Skeletal muscle satellite cell (primary cell): ENCODE data around the gene DKKL1.
A peak's percentile ranks its signal among the peaks of the same experiment; 100 is the strongest.

Experiments
- H3K27me3 ChIP-seq: 2 replicates; pipeline ENCODE4 v1.7.0; 2013; ENCODE audit warnings: low read length; ENCODE audit not compliant: control insufficient read depth, insufficient read depth
- H3K36me3 ChIP-seq: 2 replicates; pipeline ENCODE4 v1.7.0; 2013; ENCODE audit warnings: mild to moderate bottlenecking, control low read depth, low read length; ENCODE audit not compliant: insufficient read depth
- H3K4me1 ChIP-seq: 2 replicates; pipeline ENCODE4 v1.7.0; 2013; ENCODE audit warnings: low read length; ENCODE audit not compliant: control insufficient read depth, insufficient read depth
- H3K4me2 ChIP-seq: 2 replicates; pipeline ENCODE4 v1.7.0; 2013; ENCODE audit warnings: mild to moderate bottlenecking, low read length
- H3K4me3 ChIP-seq: 2 replicates; pipeline ENCODE4 v1.7.0; 2013; ENCODE audit warnings: low read length
- H3K9ac ChIP-seq: 2 replicates; pipeline ENCODE4 v1.7.0; 2013; ENCODE audit warnings: mild to moderate bottlenecking, low read depth, low read length, moderate library complexity
- H3K9me3 ChIP-seq: replicated peaks from 2 replicates; pipeline ENCODE4 v1.7.0; 2013; ENCODE audit warnings: mild to moderate bottlenecking, control low read depth, low read length

DKKL1 gene

GRCh38 chr19:49339301-49340068 is 24.2 kb upstream of the DKKL1 start:
- peak overlapping the region; percentile 37 for H3K4me2 ChIP-seq
- H3K4me1 ChIP-seq = peaks cover 15% of the 10 kb centered on the region
- H3K36me3 ChIP-seq = peaks cover 24% of the 10 kb centered on the region
- H3K4me3 ChIP-seq = peak overlapping the region; percentile 35
- no peaks in the 10 kb centered on the region for H3K27me3 ChIP-seq
- H3K9ac ChIP-seq = no peak overlapping the region
- H3K9me3 ChIP-seq = no peaks in the 10 kb centered on the region

GRCh38 chr19:49340069-49340864 is 23.4 kb upstream of the DKKL1 start:
- no peaks in the 10 kb centered on the region for H3K27me3 ChIP-seq
- no peak overlapping the region for H3K9ac ChIP-seq
- H3K36me3 ChIP-seq = peaks cover 32% of the 10 kb centered on the region
- peak overlapping the region; percentile 37 for H3K4me2 ChIP-seq
- H3K4me3 ChIP-seq = no peak overlapping the region
- H3K4me1 ChIP-seq = peaks cover 15% of the 10 kb centered on the region
- H3K9me3 ChIP-seq = no peaks in the 10 kb centered on the region

- no peak overlapping the region for H3K4me3 ChIP-seq
- no peak overlapping the region for H3K4me2 ChIP-seq
- peaks cover 35% of the 10 kb centered on the region for H3K36me3 ChIP-seq
- no peaks in the 10 kb centered on the region for H3K9me3 ChIP-seq
- H3K4me1 ChIP-seq = peaks cover 15% of the 10 kb centered on the region
- no peak overlapping the region for H3K9ac ChIP-seq
- H3K27me3 ChIP-seq = no peaks in the 10 kb centered on the region
Measured at GRCh38 chr19:49340865-49341718, 22.6 kb upstream of the DKKL1 start.

- Histone ChIP-seq H3K36me3 (peaks cover 46% of the 10 kb centered on the region), H3K9ac (no peak overlapping the region), H3K4me1 (peaks cover 15% of the 10 kb centered on the region), H3K9me3 (no peaks in the 10 kb centered on the region), H3K27me3 (no peaks in the 10 kb centered on the region), H3K4me3 (no peak overlapping the region), H3K4me2 (no peak overlapping the region)
Measured at GRCh38 chr19:49342291-49342721, 21.4 kb upstream of the DKKL1 start.

GRCh38 chr19:49343123-49343522 is 20.6 kb upstream of the DKKL1 start:
- Histone ChIP-seq H3K27me3 (no peaks in the 10 kb centered on the region), H3K36me3 (peaks cover 55% of the 10 kb centered on the region)

GRCh38 chr19:49344505-49345423 is 18.9 kb upstream of the DKKL1 start:
- no peaks in the 10 kb centered on the region for H3K9me3 ChIP-seq
- H3K4me2 ChIP-seq = no peak overlapping the region
- H3K36me3 ChIP-seq = peaks cover 62% of the 10 kb centered on the region
- H3K4me1 ChIP-seq = peaks cover 7% of the 10 kb centered on the region
- no peak overlapping the region for H3K4me3 ChIP-seq
- no peak overlapping the region for H3K9ac ChIP-seq
- no peaks in the 10 kb centered on the region for H3K27me3 ChIP-seq

More at GRCh38 chr19:49343123-49343522, 20.6 kb upstream of the DKKL1 start:
- H3K4me2 ChIP-seq = no peak overlapping the region
- peaks cover 15% of the 10 kb centered on the region for H3K4me1 ChIP-seq
- no peak overlapping the region for H3K9ac ChIP-seq
- no peaks in the 10 kb centered on the region for H3K9me3 ChIP-seq
- no peak overlapping the region for H3K4me3 ChIP-seq

- Histone ChIP-seq H3K4me3 (no peak overlapping the region), H3K4me2 (no peak overlapping the region), H3K9ac (no peak overlapping the region), H3K27me3 (no peaks in the 10 kb centered on the region), H3K36me3 (peaks cover 54% of the 10 kb centered on the region), H3K4me1 (no peaks in the 10 kb centered on the region), H3K9me3 (no peaks in the 10 kb centered on the region)
Measured at GRCh38 chr19:49347191-49347590, 16.5 kb upstream of the DKKL1 start.

- no peaks in the 10 kb centered on the region for H3K4me1 ChIP-seq
- H3K4me2 ChIP-seq = no peak overlapping the region
- H3K36me3 ChIP-seq = peaks cover 48% of the 10 kb centered on the region
- no peak overlapping the region for H3K4me3 ChIP-seq
- no peaks in the 10 kb centered on the region for H3K9me3 ChIP-seq
- no peaks in the 10 kb centered on the region for H3K27me3 ChIP-seq
- no peak overlapping the region for H3K9ac ChIP-seq
Measured at GRCh38 chr19:49347835-49348234, 15.8 kb upstream of the DKKL1 start.

- no peaks in the 10 kb centered on the region for H3K27me3 ChIP-seq
- H3K4me2 ChIP-seq = no peak overlapping the region
- no peaks in the 10 kb centered on the region for H3K9me3 ChIP-seq
- peaks cover 44% of the 10 kb centered on the region for H3K36me3 ChIP-seq
- no peak overlapping the region for H3K9ac ChIP-seq
- H3K4me3 ChIP-seq = no peak overlapping the region
- H3K4me1 ChIP-seq = no peaks in the 10 kb centered on the region
Measured at GRCh38 chr19:49348305-49349189, 15.1 kb upstream of the DKKL1 start.

GRCh38 chr19:49349567-49349966 is 14.1 kb upstream of the DKKL1 start:
- Histone ChIP-seq H3K4me3 (no peak overlapping the region), H3K9ac (no peak overlapping the region), H3K9me3 (no peaks in the 10 kb centered on the region), H3K27me3 (no peaks in the 10 kb centered on the region), H3K36me3 (peaks cover 46% of the 10 kb centered on the region), H3K4me2 (no peak overlapping the region), H3K4me1 (no peaks in the 10 kb centered on the region)
